Left lung (tissue), 10 donors: ENCODE results near the gene TYW5. TPM values are rescaled to one million over a fixed set of nuclear protein-coding genes. Genes with fewer than 3 reads are reported as not detected.

Source experiments
- ATAC-seq: fragments of 200-7000 bp; cut with Tn5 transposase; one replicate; pipeline ENCODE4 v1.9.1; 2020; ENCODE audit warnings: moderate library complexity
- DNase-seq, 4 donors: peaks; one replicate each; pipeline ENCODE4 v3.0.0-alpha.2; 2013 to 2020
- H3K27ac ChIP-seq, 2 donors: fragments of 200-600 bp; sonication (generic) in 1 of 2; one replicate each; pipeline versions ENCODE4 v1.5.0 to v1.8.0; 2020 to 2021
- H3K27me3 ChIP-seq, 2 donors: fragments of 200-600 bp; sonication (generic) in 1 of 2; one replicate each; pipeline versions ENCODE4 v1.5.0 to v1.8.0; 2020 to 2021
- H3K36me3 ChIP-seq, 2 donors: fragments of 200-600 bp; sonication (generic) in 1 of 2; one replicate each; pipeline versions ENCODE4 v1.5.0 to v1.8.0; 2020 to 2021
- H3K4me1 ChIP-seq, 2 donors: fragments of 200-600 bp; one replicate each; pipeline ENCODE4 v1.8.0; 2021
- H3K4me3 ChIP-seq, 2 donors: fragments of 200-600 bp; sonication (generic) in 1 of 2; one replicate each; pipeline versions ENCODE4 v1.5.0 to v1.8.0; 2020 to 2021; ENCODE audit warnings: mild to moderate bottlenecking in 1 of 2
- H3K9me3 ChIP-seq, 2 donors: fragments of 200-600 bp; sonication (generic) in 1 of 2; one replicate each; pipeline versions ENCODE4 v1.5.0 to v1.8.0; 2020 to 2021
- intact Hi-C, 2 donors: fragments of 100-400 bp; cut with DNase I; formaldehyde crosslinking; loops; one replicate each; pipeline versions ENCODE4 v1.11.2 to v1.14.2; 2022
- polyA plus RNA-seq, 6 donors: library from polyadenylated mRNA; unstranded; fragments of 120-200 nt; gene quantifications; one replicate each; pipeline ENCODE4 v1.2.1, GENCODE V29; 2013; ENCODE audit not compliant: insufficient read length in 6 of 6
- total RNA-seq, 2 donors: library from RNA; stranded (reverse); fragmentation: NEBNext Ultra II Directional; extraction: Animal tissue kit (Norgen Biotek cat#: 25700); gene quantifications; one replicate each; pipeline ENCODE4 v1.2.1, GENCODE V29; 2021
- TF ChIP-seq, protein P1 (sequence below), 2 donors: fragments of 200-600 bp; sonication (generic) in 1 of 2; IDR thresholded peaks; one replicate each; pipeline versions ENCODE4 v1.5.0 to v1.8.0; 2021; ENCODE audit warnings: antibody characterized with exemption in 2 of 2
- donor health status: DM: no; HTN: yes; CAD: no.
- donor health status: DM: no; HTN: no; CAD: no.

TYW5 gene
- total and polyA plus RNA-seq, 8 donors: 6.2 to 21.0 (median 16.9) TPM

DNA sequence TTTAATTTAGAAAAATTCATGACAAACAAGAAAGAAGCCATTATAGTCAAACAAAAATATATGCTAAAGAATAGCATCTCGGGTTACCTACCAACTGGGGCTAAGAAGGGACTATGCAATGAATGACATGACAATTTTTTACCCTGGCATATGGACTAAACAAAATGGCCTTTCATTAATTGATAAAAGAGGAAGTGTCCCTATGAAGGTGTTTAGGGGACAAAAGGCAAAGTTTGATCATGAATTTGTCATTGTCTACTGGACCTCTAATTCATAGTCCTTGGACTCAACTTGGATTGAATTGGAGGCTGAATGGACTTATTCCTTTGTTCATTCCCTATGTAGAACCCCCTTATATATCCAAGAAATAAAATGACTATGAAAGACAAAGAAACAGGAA, 12.8 kb upstream of the TYW5 start:
- ATAC-seq (no peak), DNase-seq (no peak)
- Histone ChIP-seq H3K9me3 (no peaks in the 10 kb centered on the region), H3K4me1 (no peaks in the 10 kb centered on the region), H3K36me3 (peaks cover 0 to 32% of the 10 kb centered on the region in 2 donors), H3K27me3 (no peaks in the 10 kb centered on the region), H3K4me3 (no peak overlapping the region), H3K27ac (no peak overlapping the region)
- intact Hi-C loops: no loop called here
- TF ChIP-seq, protein P1, sequence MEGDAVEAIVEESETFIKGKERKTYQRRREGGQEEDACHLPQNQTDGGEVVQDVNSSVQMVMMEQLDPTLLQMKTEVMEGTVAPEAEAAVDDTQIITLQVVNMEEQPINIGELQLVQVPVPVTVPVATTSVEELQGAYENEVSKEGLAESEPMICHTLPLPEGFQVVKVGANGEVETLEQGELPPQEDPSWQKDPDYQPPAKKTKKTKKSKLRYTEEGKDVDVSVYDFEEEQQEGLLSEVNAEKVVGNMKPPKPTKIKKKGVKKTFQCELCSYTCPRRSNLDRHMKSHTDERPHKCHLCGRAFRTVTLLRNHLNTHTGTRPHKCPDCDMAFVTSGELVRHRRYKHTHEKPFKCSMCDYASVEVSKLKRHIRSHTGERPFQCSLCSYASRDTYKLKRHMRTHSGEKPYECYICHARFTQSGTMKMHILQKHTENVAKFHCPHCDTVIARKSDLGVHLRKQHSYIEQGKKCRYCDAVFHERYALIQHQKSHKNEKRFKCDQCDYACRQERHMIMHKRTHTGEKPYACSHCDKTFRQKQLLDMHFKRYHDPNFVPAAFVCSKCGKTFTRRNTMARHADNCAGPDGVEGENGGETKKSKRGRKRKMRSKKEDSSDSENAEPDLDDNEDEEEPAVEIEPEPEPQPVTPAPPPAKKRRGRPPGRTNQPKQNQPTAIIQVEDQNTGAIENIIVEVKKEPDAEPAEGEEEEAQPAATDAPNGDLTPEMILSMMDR (IDR thresholded peaks at IDR 0.05): no peak

DNA sequence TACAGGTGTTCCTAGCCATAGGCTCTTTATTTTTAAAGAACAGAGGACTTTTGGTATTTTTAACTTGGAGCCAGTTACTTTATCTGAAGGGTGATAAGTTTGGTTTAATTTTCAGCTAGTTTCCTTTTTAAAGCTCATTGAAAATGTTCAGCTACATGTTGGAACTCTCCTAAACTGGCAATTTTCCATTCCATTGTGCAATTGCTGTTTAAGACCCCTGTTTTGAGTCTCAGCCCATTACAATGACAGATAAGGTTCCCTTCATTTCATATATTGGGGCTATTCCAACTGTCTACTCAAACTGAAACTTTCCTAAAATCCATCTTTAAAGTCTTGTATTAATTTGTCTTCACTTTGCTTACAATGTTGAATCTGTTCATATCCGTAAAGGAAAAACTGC, 11.7 kb upstream of the TYW5 start:
- Histone ChIP-seq H3K4me3 (no peak overlapping the region), H3K4me1 (no peaks in the 10 kb centered on the region), H3K9me3 (no peaks in the 10 kb centered on the region), H3K27ac (no peak overlapping the region), H3K27me3 (no peaks in the 10 kb centered on the region), H3K36me3 (peaks cover 0 to 43% of the 10 kb centered on the region in 2 donors)
- DNase-seq (peak in 1 of 4 donors; percentile 58), ATAC-seq (no peak)
- TF ChIP-seq, protein P1 (IDR thresholded peaks at IDR 0.05): no peak
- intact Hi-C loops: no loop called here

DNA sequence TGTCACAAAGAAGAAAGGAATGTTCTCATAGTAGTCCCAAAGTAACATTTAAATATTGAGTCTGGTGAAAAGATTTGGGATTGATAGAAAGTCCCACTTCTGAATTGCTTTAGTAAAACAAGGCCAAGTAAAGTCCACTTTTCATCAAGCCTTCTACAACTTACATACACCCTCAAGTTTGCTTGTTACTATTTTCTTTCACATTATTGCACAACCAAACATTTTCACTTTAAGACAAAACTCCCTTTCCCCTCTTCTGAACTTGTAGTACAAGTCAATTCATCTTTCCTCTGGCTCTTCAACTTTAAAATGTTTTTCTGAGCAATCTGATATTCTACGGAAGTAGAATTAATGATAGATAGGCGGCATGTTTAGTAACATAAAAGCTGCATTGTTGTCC, 11.1 kb upstream of the TYW5 start:
- no peaks in the 10 kb centered on the region for H3K4me1 ChIP-seq
- H3K27ac ChIP-seq: no peak overlapping the region
- intact Hi-C loops: no loop called here
- H3K4me3 ChIP-seq: no peak overlapping the region
- no peak for DNase-seq
- no peaks in the 10 kb centered on the region for H3K27me3 ChIP-seq
- TF ChIP-seq, protein P1 (IDR thresholded peaks at IDR 0.05): no peak
- H3K9me3 ChIP-seq: no peaks in the 10 kb centered on the region
- peaks cover 0 to 49% of the 10 kb centered on the region in 2 donors for H3K36me3 ChIP-seq
- no peak for ATAC-seq

DNA sequence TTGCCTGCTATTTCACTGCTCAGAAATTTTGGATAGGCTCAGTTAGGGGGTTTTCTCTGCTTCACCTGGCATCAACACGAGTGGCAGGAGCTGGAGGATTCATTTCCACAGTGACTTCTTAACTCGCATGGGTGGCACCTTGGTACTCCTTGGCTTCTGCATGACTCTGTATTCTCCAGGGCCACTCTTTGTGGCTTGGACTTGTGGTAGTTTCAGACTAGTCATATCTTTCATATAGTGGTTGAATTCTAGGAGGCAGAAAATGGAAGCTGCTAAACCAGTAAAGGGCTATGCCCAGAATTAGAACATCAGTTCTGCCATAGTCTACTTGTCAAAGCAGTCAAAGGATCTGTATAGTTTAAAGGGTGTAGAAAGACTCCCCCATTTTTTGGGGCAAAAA, 6.9 kb upstream of the TYW5 start:
- DNase-seq: no peak
- Histone ChIP-seq H3K9me3 (no peaks in the 10 kb centered on the region), H3K4me1 (peaks cover under 1 to 7% of the 10 kb centered on the region in 2 donors), H3K27ac (no peak overlapping the region), H3K27me3 (no peaks in the 10 kb centered on the region), H3K36me3 (peaks cover 0 to 78% of the 10 kb centered on the region in 2 donors), H3K4me3 (no peak overlapping the region)
- ATAC-seq: no peak
- TF ChIP-seq, protein P1 (IDR thresholded peaks at IDR 0.05): no peak
- intact Hi-C loops: no loop called here

DNA sequence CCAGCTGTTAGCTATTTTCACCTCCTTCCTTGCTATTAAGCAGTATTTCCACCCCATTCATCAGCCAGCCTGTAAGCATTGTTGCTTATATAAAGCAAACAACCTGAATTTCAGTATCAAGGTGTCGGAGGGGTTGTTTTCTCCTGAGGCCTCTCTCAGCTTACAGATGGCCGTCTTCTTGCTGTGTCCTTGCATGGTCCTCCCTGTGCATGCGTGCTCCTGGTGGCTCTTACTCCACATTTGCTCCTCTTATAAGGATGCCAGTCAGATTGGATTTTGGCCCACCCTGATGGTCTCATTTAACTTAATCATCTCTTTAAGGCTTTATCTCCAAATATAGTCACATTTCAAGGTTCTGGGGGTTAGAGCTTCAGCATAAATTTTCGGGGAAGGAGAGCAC, 2.7 kb upstream of the TYW5 start:
- TF ChIP-seq, protein P1 (IDR thresholded peaks at IDR 0.05): no peak
- Histone ChIP-seq H3K4me3 (no peak overlapping the region), H3K27me3 (no peaks in the 10 kb centered on the region), H3K4me1 (peaks cover 11 to 33% of the 10 kb centered on the region in 2 donors), H3K27ac (no peak overlapping the region), H3K9me3 (no peaks in the 10 kb centered on the region), H3K36me3 (peaks cover 0 to 45% of the 10 kb centered on the region in 2 donors)
- no peak for ATAC-seq
- DNase-seq: no peak
- intact Hi-C loops: no loop called here
